Panc1 (cell line): ENCODE data around the gene SARNP.

ENCODE experiments used
- POLR2AphosphoS5 ChIP-seq: IDR thresholded peaks from 2 replicates; pipeline ENCODE4 v1.6.1; 2012; ENCODE audit warnings: mild to moderate bottlenecking, low read depth, low read length, moderate library complexity
- TCF7L2 ChIP-seq: IDR thresholded peaks from 2 replicates; pipeline ENCODE4 v1.6.1; 2011; ENCODE audit warnings: mild to moderate bottlenecking, low read depth, low read length, inconsistent platforms
- TF ChIP-seq, protein P1 (sequence below): fragments of 450-650 bp; IDR thresholded peaks from 2 replicates; pipeline ENCODE4 v1.5.1; 2017; ENCODE audit warnings: mild to moderate bottlenecking
- TF ChIP-seq, protein P2 (sequence below), 2 experiments: IDR thresholded peaks; 2 replicates each; pipeline ENCODE4 v1.6.1; 2011 to 2012; ENCODE audit warnings: low read depth in 2 of 2, control low read depth in 1 of 2, low read length in 1 of 2, mild to moderate bottlenecking in 1 of 2, moderate library complexity in 1 of 2; ENCODE audit not compliant: insufficient read depth in 1 of 2

DNA sequence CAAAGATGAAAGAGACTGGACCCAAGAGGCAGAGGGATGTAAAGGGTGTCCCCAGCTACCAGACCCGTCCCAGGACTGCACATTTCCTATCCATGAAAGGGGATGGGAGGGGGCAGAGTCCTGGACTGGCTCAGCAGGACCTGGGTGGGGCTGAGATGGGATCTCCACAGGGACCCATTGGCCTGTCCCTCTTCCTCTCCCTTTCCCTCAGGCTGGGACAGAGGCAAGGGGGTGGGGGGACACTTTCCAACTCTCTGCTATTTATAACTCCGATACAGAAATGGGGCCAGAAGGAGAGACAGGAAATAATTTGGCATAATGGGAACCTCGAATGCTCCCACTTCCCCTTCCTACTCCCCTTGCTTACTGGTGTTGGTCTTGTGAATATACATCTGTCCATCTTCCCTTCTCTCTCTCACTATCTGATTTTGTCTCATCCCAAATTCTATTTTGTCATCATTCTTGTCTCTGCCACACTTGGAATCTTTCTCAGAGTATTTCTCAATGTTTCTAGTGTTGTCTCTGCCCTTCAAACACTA lies 108.8 kb downstream of the SARNP start:
- TF ChIP-seq, protein P1, sequence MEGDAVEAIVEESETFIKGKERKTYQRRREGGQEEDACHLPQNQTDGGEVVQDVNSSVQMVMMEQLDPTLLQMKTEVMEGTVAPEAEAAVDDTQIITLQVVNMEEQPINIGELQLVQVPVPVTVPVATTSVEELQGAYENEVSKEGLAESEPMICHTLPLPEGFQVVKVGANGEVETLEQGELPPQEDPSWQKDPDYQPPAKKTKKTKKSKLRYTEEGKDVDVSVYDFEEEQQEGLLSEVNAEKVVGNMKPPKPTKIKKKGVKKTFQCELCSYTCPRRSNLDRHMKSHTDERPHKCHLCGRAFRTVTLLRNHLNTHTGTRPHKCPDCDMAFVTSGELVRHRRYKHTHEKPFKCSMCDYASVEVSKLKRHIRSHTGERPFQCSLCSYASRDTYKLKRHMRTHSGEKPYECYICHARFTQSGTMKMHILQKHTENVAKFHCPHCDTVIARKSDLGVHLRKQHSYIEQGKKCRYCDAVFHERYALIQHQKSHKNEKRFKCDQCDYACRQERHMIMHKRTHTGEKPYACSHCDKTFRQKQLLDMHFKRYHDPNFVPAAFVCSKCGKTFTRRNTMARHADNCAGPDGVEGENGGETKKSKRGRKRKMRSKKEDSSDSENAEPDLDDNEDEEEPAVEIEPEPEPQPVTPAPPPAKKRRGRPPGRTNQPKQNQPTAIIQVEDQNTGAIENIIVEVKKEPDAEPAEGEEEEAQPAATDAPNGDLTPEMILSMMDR = no peak
- TF ChIP-seq POLR2AphosphoS5 = no peak
- TF ChIP-seq, protein P2, sequence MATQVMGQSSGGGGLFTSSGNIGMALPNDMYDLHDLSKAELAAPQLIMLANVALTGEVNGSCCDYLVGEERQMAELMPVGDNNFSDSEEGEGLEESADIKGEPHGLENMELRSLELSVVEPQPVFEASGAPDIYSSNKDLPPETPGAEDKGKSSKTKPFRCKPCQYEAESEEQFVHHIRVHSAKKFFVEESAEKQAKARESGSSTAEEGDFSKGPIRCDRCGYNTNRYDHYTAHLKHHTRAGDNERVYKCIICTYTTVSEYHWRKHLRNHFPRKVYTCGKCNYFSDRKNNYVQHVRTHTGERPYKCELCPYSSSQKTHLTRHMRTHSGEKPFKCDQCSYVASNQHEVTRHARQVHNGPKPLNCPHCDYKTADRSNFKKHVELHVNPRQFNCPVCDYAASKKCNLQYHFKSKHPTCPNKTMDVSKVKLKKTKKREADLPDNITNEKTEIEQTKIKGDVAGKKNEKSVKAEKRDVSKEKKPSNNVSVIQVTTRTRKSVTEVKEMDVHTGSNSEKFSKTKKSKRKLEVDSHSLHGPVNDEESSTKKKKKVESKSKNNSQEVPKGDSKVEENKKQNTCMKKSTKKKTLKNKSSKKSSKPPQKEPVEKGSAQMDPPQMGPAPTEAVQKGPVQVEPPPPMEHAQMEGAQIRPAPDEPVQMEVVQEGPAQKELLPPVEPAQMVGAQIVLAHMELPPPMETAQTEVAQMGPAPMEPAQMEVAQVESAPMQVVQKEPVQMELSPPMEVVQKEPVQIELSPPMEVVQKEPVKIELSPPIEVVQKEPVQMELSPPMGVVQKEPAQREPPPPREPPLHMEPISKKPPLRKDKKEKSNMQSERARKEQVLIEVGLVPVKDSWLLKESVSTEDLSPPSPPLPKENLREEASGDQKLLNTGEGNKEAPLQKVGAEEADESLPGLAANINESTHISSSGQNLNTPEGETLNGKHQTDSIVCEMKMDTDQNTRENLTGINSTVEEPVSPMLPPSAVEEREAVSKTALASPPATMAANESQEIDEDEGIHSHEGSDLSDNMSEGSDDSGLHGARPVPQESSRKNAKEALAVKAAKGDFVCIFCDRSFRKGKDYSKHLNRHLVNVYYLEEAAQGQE (IDR thresholded peaks at IDR 0.05; ENCODE audit: insufficient read depth in 1 of 2, low read depth in 2 of 2, low read length in 1 of 2) = no peak
- TF ChIP-seq TCF7L2 = no peak
